Measurements from ENCODE around the gene COL2A1. TPM values are rescaled to one million over a fixed set of nuclear protein-coding genes. Genes with fewer than 3 reads are reported as not detected.

COL2A1 gene
- total RNA-seq, 1 experiment from 2014 or later, result 1.4 TPM

GRCh38 chr12:48019639-48020265 lies 15.5 kb upstream of the COL2A1 start:
- in situ Hi-C loops (cut with HindIII; ENCODE audit: low pct_unique_long_range_greater_than_20kb, low sequenced_read_pairs) (no loop called here), intact Hi-C loops (cut with micrococcal nuclease; ENCODE audit: unreplicated experiment) (no loop called here)
- ChIA-PET POLR2A (no interaction called here), CTCF (no interaction called here)
- no peak overlapping the region for H3K4me3 ChIP-seq (ENCODE audit: low read depth in 2 of 2, low read length in 2 of 2)
- H3K27ac ChIP-seq (ENCODE audit: low read length), result no peak overlapping the region
- ATAC-seq, result no peak
- H3K36me3 ChIP-seq (ENCODE audit: control insufficient read depth, insufficient read depth, low read length), result no peaks in the 10 kb centered on the region
- TF ChIP-seq TCF7L2 (IDR thresholded peaks at IDR 0.05; ENCODE audit: low read depth, low read length), result no peak
- TF ChIP-seq REST (IDR thresholded peaks at IDR 0.05; ENCODE audit: insufficient read depth in 1 of 2, low read depth in 2 of 2, low read length in 1 of 2), result no peak
- no peak for TF ChIP-seq POLR2AphosphoS5 (IDR thresholded peaks at IDR 0.05; ENCODE audit: low read depth, low read length)
- no peak for TF ChIP-seq CTCF (IDR thresholded peaks at IDR 0.05)
- no peak for TF ChIP-seq SIN3A (IDR thresholded peaks at IDR 0.05; ENCODE audit: borderline replicate concordance, insufficient read depth, low read depth, low read length)
- no peaks in the 10 kb centered on the region for H3K9me3 ChIP-seq (ENCODE audit: control insufficient read depth, insufficient read depth, low read depth, low read length)
- no peak for DNase-seq (ENCODE audit: low read depth, low spot score)
- no TSS peak for BruUV-seq (replicated peaks)
- peaks cover 20% of the 10 kb centered on the region for H3K4me1 ChIP-seq (ENCODE audit: control insufficient read depth, insufficient read depth, low read length)
- H3K27me3 ChIP-seq (ENCODE audit: control insufficient read depth, insufficient read depth, low read length), result peaks cover 8% of the 10 kb centered on the region; the same call in 1 of the 2 replicates

GRCh38 chr12:48018618-48018995 lies 14.3 kb upstream of the COL2A1 start:
- no peak overlapping the region for H3K27ac ChIP-seq (ENCODE audit: low read length)
- H3K9me3 ChIP-seq (ENCODE audit: control insufficient read depth, insufficient read depth, low read depth, low read length), result no peaks in the 10 kb centered on the region
- no peak for ATAC-seq
- in situ Hi-C loops (cut with HindIII; ENCODE audit: low pct_unique_long_range_greater_than_20kb, low sequenced_read_pairs) (no loop called here), intact Hi-C loops (cut with micrococcal nuclease; ENCODE audit: unreplicated experiment) (no loop called here)
- no TSS peak for BruUV-seq (replicated peaks)
- TF ChIP-seq SIN3A (IDR thresholded peaks at IDR 0.05; ENCODE audit: borderline replicate concordance, insufficient read depth, low read depth, low read length) (no peak), TCF7L2 (IDR thresholded peaks at IDR 0.05; ENCODE audit: low read depth, low read length) (no peak), CTCF (IDR thresholded peaks at IDR 0.05) (no peak), REST (IDR thresholded peaks at IDR 0.05; ENCODE audit: insufficient read depth in 1 of 2, low read depth in 2 of 2, low read length in 1 of 2) (no peak), POLR2AphosphoS5 (IDR thresholded peaks at IDR 0.05; ENCODE audit: low read depth, low read length) (no peak)
- ChIA-PET POLR2A (no interaction called here), CTCF (no interaction called here)
- H3K27me3 ChIP-seq (ENCODE audit: control insufficient read depth, insufficient read depth, low read length), result peaks cover 11% of the 10 kb centered on the region; the same call in 1 of the 2 replicates
- peaks cover 19% of the 10 kb centered on the region for H3K4me1 ChIP-seq (ENCODE audit: control insufficient read depth, insufficient read depth, low read length)
- no peaks in the 10 kb centered on the region for H3K36me3 ChIP-seq (ENCODE audit: control insufficient read depth, insufficient read depth, low read length)
- H3K4me3 ChIP-seq (ENCODE audit: low read depth in 2 of 2, low read length in 2 of 2), result no peak overlapping the region
- DNase-seq (ENCODE audit: low read depth, low spot score), result no peak
